IMR-90 (cell line): ENCODE results near the gene TTLL12. TPM values are rescaled to one million over a fixed set of nuclear protein-coding genes. Genes with fewer than 3 reads are reported as not detected.

Source experiments
- ATAC-seq: fragments of 200-7000 bp; cut with Tn5 transposase; 2 replicates; pipeline ENCODE4 v1.9.1; 2020; ENCODE audit warnings: low read depth, mild to moderate bottlenecking, moderate library complexity
- BruUV-seq: library from RNA; stranded (reverse); fragments of 400-500 nt; replicated peaks from 2 replicates; lab custom pipeline; 2021; lab: Mats Ljungman, UMichigan
- CTCF ChIA-PET: fragments of 300-600 bp; formaldehyde crosslinking; extraction: SDS; loops from one replicate; lab custom pipeline; 2021; ENCODE audit warnings: antibody characterized with exemption; lab: Yijun Ruan, JAX
- POLR2A ChIA-PET: fragments of 300-600 bp; sonication (Branson Sonifier 250); formaldehyde crosslinking; loops from one replicate; lab custom pipeline; 2022; ENCODE audit warnings: antibody characterized with exemption; ENCODE audit not compliant: unreplicated experiment; lab: Charles Lee
- DNase-seq: peaks from one replicate; pipeline ENCODE4 v3.0.0; 2013
- H2AFZ ChIP-seq: replicated peaks from 2 replicates; pipeline ENCODE3; 2013; ENCODE audit warnings: low read length, mild to moderate bottlenecking; ENCODE audit not compliant: poor library complexity
- H2AK5ac ChIP-seq: 2 replicates; pipeline ENCODE4 v1.6.1; 2013; ENCODE audit warnings: low read depth, low read length, inconsistent platforms
- H2AK9ac ChIP-seq: replicated peaks from 2 replicates; pipeline ENCODE3; 2013; ENCODE audit warnings: mild to moderate bottlenecking, low read depth, low read length, moderate library complexity; ENCODE audit not compliant: poor library complexity
- H2BK120ac ChIP-seq: 2 replicates; pipeline ENCODE4 v1.6.1; 2013; ENCODE audit warnings: low read depth, low read length, inconsistent platforms
- H2BK15ac ChIP-seq: 3 replicates; pipeline ENCODE4 v1.6.1; 2013; ENCODE audit warnings: low read depth, low read length, inconsistent platforms
- H2BK20ac ChIP-seq: 2 replicates; pipeline ENCODE4 v1.6.1; 2013; ENCODE audit warnings: low read depth, mild to moderate bottlenecking, inconsistent platforms, low read length, moderate library complexity
- H2BK5ac ChIP-seq: 2 replicates; pipeline ENCODE4 v1.6.1; 2013; ENCODE audit warnings: mild to moderate bottlenecking, low read depth, low read length, inconsistent platforms; ENCODE audit not compliant: poor library complexity, severe bottlenecking
- H3K14ac ChIP-seq: replicated peaks from 2 replicates; pipeline ENCODE4 v1.6.1; 2013; ENCODE audit warnings: low read depth, low read length, inconsistent platforms
- H3K18ac ChIP-seq: 2 replicates; pipeline ENCODE4 v1.6.1; 2013; ENCODE audit warnings: low read depth, low read length, control low read depth
- H3K23ac ChIP-seq: 2 replicates; pipeline ENCODE4 v1.6.1; 2013; ENCODE audit warnings: low read depth, low read length, inconsistent platforms
- H3K27ac ChIP-seq: 2 replicates; pipeline ENCODE4 v1.5.1; 2013; ENCODE audit warnings: mild to moderate bottlenecking, control low read depth, low read length; ENCODE audit not compliant: insufficient read depth
- H3K27me3 ChIP-seq: 2 replicates; pipeline ENCODE4 v1.6.1; 2013; ENCODE audit warnings: low read length; ENCODE audit not compliant: control insufficient read depth, insufficient read depth
- H3K36me3 ChIP-seq: 2 replicates; pipeline ENCODE4 v1.6.1; 2013; ENCODE audit warnings: low read length, mixed read lengths; ENCODE audit not compliant: control insufficient read depth, insufficient read depth
- H3K4ac ChIP-seq: 2 replicates; pipeline ENCODE4 v1.6.1; 2013; ENCODE audit warnings: low read depth, low read length, inconsistent platforms
- H3K4me1 ChIP-seq: 2 replicates; pipeline ENCODE4 v1.6.1; 2013; ENCODE audit warnings: low read length, mixed read lengths; ENCODE audit not compliant: control insufficient read depth, insufficient read depth
- H3K4me2 ChIP-seq: 2 replicates; pipeline ENCODE4 v1.6.1; 2013; ENCODE audit warnings: low read depth, mild to moderate bottlenecking, control low read depth, low read length, moderate library complexity
- H3K4me3 ChIP-seq: 2 replicates; pipeline ENCODE4 v1.5.1; 2013; ENCODE audit warnings: low read depth, mild to moderate bottlenecking, control low read depth, low read length, moderate library complexity; ENCODE audit not compliant: insufficient read depth
- H3K56ac ChIP-seq: 2 replicates; pipeline ENCODE4 v1.6.1; 2013; ENCODE audit warnings: low read length, inconsistent platforms; ENCODE audit not compliant: insufficient read depth; ENCODE audit errors: extremely low read depth
- H3K79me1 ChIP-seq, 2 experiments: 2 replicates each; pipeline ENCODE4 v1.6.1; 2013; ENCODE audit warnings: low read length in 2 of 2, inconsistent platforms in 1 of 2, low read depth in 1 of 2
- H3K9ac ChIP-seq: 2 replicates; pipeline ENCODE4 v1.6.1; 2013; ENCODE audit warnings: low read depth, low read length, control low read depth
- H3K9me1 ChIP-seq: 2 replicates; pipeline ENCODE4 v1.6.1; 2013; ENCODE audit warnings: low read length, inconsistent platforms; ENCODE audit not compliant: insufficient read depth
- H3K9me3 ChIP-seq: 2 replicates; pipeline ENCODE4 v1.6.1; 2013; ENCODE audit warnings: low read length; ENCODE audit not compliant: control insufficient read depth, insufficient read depth
- H4K20me1 ChIP-seq: 2 replicates; pipeline ENCODE4 v1.6.1; 2013; ENCODE audit warnings: low read length, inconsistent platforms; ENCODE audit not compliant: insufficient read depth
- H4K5ac ChIP-seq: 2 replicates; pipeline ENCODE4 v1.6.1; 2013; ENCODE audit warnings: mild to moderate bottlenecking, low read depth, low read length, control low read depth
- H4K8ac ChIP-seq, 2 experiments: 2 replicates each; pipeline ENCODE4 v1.6.1; 2013; ENCODE audit warnings: low read depth in 2 of 2, low read length in 2 of 2, control low read depth in 1 of 2, inconsistent platforms in 1 of 2
- H4K91ac ChIP-seq: 2 replicates; pipeline ENCODE4 v1.6.1; 2013; ENCODE audit warnings: low read depth, low read length, inconsistent platforms; ENCODE audit not compliant: insufficient read depth
- BHLHE40 ChIP-seq: fragments of 150-350 bp; IDR thresholded peaks from 2 replicates; pipeline ENCODE4 v1.6.1; 2016; ENCODE audit warnings: mild to moderate bottlenecking, low read depth, low read length
- CEBPB ChIP-seq: IDR thresholded peaks from 2 replicates; pipeline ENCODE4 v1.6.1; 2012; ENCODE audit warnings: low read depth, low read length, improper control_type of control experiment
- CHD1 ChIP-seq: IDR thresholded peaks from 2 replicates; pipeline ENCODE4 v1.6.1; 2012; ENCODE audit warnings: low read depth, low read length, improper control_type of control experiment
- FOS ChIP-seq: fragments of 150-350 bp; IDR thresholded peaks from 2 replicates; pipeline ENCODE4 v1.6.1; 2016; ENCODE audit warnings: low read depth, low read length
- MAFK ChIP-seq: IDR thresholded peaks from 2 replicates; pipeline ENCODE4 v1.6.1; 2012; ENCODE audit warnings: low read depth, low read length, improper control_type of control experiment
- MAZ ChIP-seq: IDR thresholded peaks from 2 replicates; pipeline ENCODE4 v1.6.1; 2012; ENCODE audit warnings: low read depth, mild to moderate bottlenecking, low read length, improper control_type of control experiment, moderate library complexity, borderline replicate concordance
- MXI1 ChIP-seq: IDR thresholded peaks from 2 replicates; pipeline ENCODE4 v1.6.1; 2012; ENCODE audit warnings: low read depth, mild to moderate bottlenecking, low read length, moderate library complexity, borderline replicate concordance
- NFE2L2 ChIP-seq: fragments of 150-350 bp; IDR thresholded peaks from 2 replicates; pipeline ENCODE4 v1.6.1; 2016; ENCODE audit warnings: low read depth, mild to moderate bottlenecking, low read length
- POLR2A ChIP-seq: IDR thresholded peaks from 2 replicates; pipeline ENCODE4 v1.6.1; 2012; ENCODE audit warnings: mild to moderate bottlenecking, low read depth, low read length
- RAD21 ChIP-seq: IDR thresholded peaks from 2 replicates; pipeline ENCODE4 v1.6.1; 2012; ENCODE audit warnings: low read length, improper control_type of control experiment
- RCOR1 ChIP-seq: IDR thresholded peaks from 2 replicates; pipeline ENCODE4 v1.6.1; 2012; ENCODE audit warnings: mild to moderate bottlenecking, low read length, improper control_type of control experiment; ENCODE audit not compliant: insufficient replicate concordance
- SMC3 ChIP-seq: fragments of 150-350 bp; IDR thresholded peaks from 2 replicates; pipeline ENCODE4 v1.6.1; 2016; ENCODE audit warnings: low read depth, mild to moderate bottlenecking, antibody characterized with exemption, low read length, moderate library complexity
- WGBS, 2 experiments: methylation state at CpG; one replicate each; pipeline versions ENCODE4 v1.1.5 to v1.1.7; 2013; ENCODE audit warnings: missing lambda C conversion rate in 2 of 2; ENCODE audit not compliant: insufficient read length in 1 of 2; ENCODE audit errors: extremely low coverage in 2 of 2; 5-methylcytosine and 5-hydroxymethylcytosine counted together
- dilution Hi-C: fragments of 300-500 bp; cut with HindIII; formaldehyde crosslinking; loops from one replicate; pipeline ENCODE4 v1.14.3; 2018; ENCODE audit warnings: low sequenced_read_pairs; ENCODE audit not compliant: unreplicated experiment
- in situ Hi-C: fragments of 300-500 bp; cut with MboI; formaldehyde crosslinking; loops from 3 replicates; pipeline ENCODE4 v1.14.3; 2019; ENCODE audit warnings: low sequenced_read_pairs, inconsistent platforms, mixed read lengths
- intact Hi-C: fragments of 100-400 bp; cut with micrococcal nuclease; formaldehyde crosslinking; loops from 2 replicates; pipeline ENCODE4 v1.10.0; 2022
- polyA plus RNA-seq, 3 experiments: library from polyadenylated mRNA; depleted of rRNA; stranded (reverse); fragments of >200 nt; gene quantifications; 2 replicates each; pipeline ENCODE4 v1.2.3, GENCODE V29; 2012; ENCODE audit warnings: low replicate concordance in 1 of 3
- total RNA-seq: library from RNA; depleted of rRNA; stranded (reverse); fragments of >200 nt; gene quantifications from 2 replicates; pipeline ENCODE4 v1.2.3, GENCODE V29; 2012
- TF ChIP-seq, protein P1 (sequence below): conservative IDR thresholded peaks from 2 replicates; pipeline ENCODE4 v1.5.1; 2012; ENCODE audit warnings: mild to moderate bottlenecking, low read depth, low read length, improper control_type of control experiment
- TF ChIP-seq, protein P2 (sequence below): fragments of 150-350 bp; IDR thresholded peaks from 2 replicates; pipeline ENCODE4 v1.6.1; 2016; ENCODE audit warnings: low read depth, mild to moderate bottlenecking, low read length, moderate library complexity, borderline replicate concordance

The TTLL12 gene
- total and polyA plus RNA-seq, 2 of the 4 experiments (the other 2 are of a cell fraction): 20.9 to 30.1 TPM

DNA sequence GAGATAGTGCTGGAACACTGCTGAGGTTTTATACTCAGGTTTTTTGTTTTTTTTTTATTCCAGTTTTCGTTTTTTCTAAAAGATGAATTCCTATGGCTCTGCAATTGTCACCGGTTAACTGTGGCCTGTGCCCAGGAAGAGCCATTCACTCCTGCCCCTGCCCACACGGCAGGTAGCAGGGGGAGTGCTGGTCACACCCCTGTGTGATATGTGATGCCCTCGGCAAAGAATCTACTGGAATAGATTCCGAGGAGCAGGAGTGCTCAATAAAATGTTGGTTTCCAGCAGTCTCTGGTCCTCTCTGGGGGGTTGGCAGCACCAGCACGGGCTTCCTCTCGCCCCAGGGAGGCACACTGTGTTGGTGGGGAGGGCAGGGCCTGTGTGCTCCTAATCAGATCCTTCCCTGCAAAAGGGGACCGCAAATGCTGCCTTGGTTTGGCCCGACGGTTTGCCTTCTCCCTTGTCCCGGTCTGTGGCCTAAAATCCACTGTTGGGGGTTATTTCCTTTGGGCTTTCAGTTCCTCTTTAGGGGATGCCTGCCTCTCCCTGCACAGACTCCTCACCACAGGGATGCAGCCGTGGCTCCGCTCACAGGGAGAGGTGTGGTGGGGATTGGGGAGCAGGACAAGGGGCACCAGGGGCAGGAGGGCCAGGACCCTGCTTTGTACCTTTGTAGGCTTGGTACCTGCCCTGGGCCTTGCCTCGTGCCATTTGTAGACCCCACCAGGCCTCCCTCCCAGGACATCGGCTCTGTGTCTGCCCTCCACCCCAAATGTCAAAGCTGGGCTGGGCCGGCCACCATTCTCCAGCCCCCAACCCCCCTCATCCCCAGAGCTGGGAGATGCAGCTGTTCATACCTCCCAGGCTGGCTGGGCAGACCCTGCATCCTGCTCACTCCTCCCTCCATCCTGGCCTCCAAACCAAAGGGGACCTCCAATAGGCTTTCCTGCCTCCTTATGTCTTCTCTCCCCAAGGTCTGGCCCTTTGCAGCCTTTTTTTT is 57.2 kb downstream of the TTLL12 start:
- no peak for ATAC-seq
- 69% methylated on average over 8 of the region's 16 CpGs; no CpG with 5 or more reads in 1 of the 2 experiments for WGBS, 2 experiments
- Histone ChIP-seq H3K9me1 (peaks cover 11% of the 10 kb centered on the region), H2AFZ (no peak overlapping the region), H3K23ac (no peak overlapping the region), H3K56ac (no peak overlapping the region), H2BK15ac (no peak overlapping the region), H2AK9ac (peak overlapping the region; percentile 65), H3K18ac (no peak overlapping the region), H3K79me1 (peaks cover 0 to 3% of the 10 kb centered on the region in 2 experiments; a peak in 1 of 4 replicates), H3K4me2 (no peak overlapping the region), H2BK20ac (no peak overlapping the region), H3K36me3 (peaks cover 17% of the 10 kb centered on the region), H3K4ac (no peak overlapping the region), H3K4me1 (peaks cover 12% of the 10 kb centered on the region), H3K9ac (no peak overlapping the region), H3K14ac (no peak overlapping the region), H2BK5ac (no peak overlapping the region), H3K27me3 (no peaks in the 10 kb centered on the region), H2BK120ac (no peak overlapping the region), H4K20me1 (no peaks in the 10 kb centered on the region), H2AK5ac (no peak overlapping the region), H4K8ac (no peak overlapping the region), H3K27ac (no peak overlapping the region), H3K9me3 (no peaks in the 10 kb centered on the region), H3K4me3 (no peak overlapping the region), H4K91ac (no peak overlapping the region), H4K5ac (no peak overlapping the region)
- DNase-seq: no peak
- dilution Hi-C loops: no loop called here
- ChIA-PET CTCF (no interaction called here), POLR2A (no interaction called here)
- in situ Hi-C loops: no loop called here
- no TSS peak for BruUV-seq
- no peak for TF ChIP-seq MXI1
- no peak for TF ChIP-seq SMC3
- no peak for TF ChIP-seq FOS
- TF ChIP-seq MAZ: no peak
- TF ChIP-seq, protein P1, sequence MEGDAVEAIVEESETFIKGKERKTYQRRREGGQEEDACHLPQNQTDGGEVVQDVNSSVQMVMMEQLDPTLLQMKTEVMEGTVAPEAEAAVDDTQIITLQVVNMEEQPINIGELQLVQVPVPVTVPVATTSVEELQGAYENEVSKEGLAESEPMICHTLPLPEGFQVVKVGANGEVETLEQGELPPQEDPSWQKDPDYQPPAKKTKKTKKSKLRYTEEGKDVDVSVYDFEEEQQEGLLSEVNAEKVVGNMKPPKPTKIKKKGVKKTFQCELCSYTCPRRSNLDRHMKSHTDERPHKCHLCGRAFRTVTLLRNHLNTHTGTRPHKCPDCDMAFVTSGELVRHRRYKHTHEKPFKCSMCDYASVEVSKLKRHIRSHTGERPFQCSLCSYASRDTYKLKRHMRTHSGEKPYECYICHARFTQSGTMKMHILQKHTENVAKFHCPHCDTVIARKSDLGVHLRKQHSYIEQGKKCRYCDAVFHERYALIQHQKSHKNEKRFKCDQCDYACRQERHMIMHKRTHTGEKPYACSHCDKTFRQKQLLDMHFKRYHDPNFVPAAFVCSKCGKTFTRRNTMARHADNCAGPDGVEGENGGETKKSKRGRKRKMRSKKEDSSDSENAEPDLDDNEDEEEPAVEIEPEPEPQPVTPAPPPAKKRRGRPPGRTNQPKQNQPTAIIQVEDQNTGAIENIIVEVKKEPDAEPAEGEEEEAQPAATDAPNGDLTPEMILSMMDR: no peak
- TF ChIP-seq CEBPB: no peak
- TF ChIP-seq BHLHE40: no peak
- TF ChIP-seq POLR2A: no peak
- TF ChIP-seq MAFK: no peak
- TF ChIP-seq RAD21: no peak
- no peak for TF ChIP-seq NFE2L2
- TF ChIP-seq, protein P2, sequence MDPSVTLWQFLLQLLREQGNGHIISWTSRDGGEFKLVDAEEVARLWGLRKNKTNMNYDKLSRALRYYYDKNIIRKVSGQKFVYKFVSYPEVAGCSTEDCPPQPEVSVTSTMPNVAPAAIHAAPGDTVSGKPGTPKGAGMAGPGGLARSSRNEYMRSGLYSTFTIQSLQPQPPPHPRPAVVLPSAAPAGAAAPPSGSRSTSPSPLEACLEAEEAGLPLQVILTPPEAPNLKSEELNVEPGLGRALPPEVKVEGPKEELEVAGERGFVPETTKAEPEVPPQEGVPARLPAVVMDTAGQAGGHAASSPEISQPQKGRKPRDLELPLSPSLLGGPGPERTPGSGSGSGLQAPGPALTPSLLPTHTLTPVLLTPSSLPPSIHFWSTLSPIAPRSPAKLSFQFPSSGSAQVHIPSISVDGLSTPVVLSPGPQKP: no peak
- TF ChIP-seq RCOR1: no peak
- no peak for TF ChIP-seq CHD1
- intact Hi-C loops: no loop called here
